Pons (tissue), 1 donor: ENCODE measurements around the gene GORAB.

Source experiments
- DNase-seq: peaks from one replicate; pipeline ENCODE4 v3.0.0-alpha.2; 2016; ENCODE audit warnings: low spot score

GORAB gene, protein sequence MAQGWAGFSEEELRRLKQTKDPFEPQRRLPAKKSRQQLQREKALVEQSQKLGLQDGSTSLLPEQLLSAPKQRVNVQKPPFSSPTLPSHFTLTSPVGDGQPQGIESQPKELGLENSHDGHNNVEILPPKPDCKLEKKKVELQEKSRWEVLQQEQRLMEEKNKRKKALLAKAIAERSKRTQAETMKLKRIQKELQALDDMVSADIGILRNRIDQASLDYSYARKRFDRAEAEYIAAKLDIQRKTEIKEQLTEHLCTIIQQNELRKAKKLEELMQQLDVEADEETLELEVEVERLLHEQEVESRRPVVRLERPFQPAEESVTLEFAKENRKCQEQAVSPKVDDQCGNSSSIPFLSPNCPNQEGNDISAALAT

DNA sequence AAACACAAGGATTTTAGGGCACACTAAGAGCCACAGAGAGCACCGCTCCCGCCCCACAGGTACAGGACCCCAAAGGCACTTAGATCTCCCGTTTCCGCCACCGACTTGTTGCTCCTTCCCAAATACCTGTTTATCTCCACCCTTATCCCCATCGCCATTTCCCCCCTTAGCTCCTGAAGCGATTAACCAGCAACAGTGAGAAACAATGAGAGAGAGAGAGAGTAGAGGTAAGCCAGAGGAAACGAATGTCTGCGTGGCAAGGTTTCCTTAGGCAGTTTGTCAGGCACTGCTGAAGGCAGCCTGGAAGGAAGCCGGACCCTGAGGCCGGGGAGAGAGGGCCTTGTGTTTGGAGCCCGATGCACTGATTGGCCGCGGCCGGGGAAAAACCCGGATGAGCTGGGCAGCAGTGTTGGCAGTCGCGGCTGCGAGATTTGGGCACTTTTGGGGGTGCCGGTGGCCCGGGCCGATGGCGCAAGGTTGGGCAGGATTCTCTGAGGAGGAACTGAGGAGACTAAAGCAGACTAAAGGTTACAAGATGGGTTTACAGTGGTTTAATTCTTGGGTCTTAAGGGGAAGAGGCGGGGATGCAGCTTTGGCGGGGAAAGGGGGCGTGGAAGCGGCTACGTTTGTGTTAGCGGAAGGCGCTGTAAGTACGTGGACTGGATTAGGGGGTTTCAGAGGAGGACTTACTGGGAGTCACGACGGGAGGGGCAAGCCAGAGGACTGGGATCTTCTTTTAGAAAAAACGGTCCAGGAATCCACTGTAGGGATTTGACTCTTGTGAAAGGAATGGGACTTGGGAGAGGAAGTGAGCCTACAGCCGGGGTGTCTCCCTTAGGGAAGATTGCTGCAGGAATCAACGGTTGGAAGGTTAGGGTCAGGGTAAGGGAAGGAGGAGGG, at the start of gene GORAB:
GORAB (plus strand) TSS at position 409 of the 900 bp plus-strand sequence; CDS start at position 467, 58 bp downstream.
- peak; percentile 90 for DNase-seq

DNA sequence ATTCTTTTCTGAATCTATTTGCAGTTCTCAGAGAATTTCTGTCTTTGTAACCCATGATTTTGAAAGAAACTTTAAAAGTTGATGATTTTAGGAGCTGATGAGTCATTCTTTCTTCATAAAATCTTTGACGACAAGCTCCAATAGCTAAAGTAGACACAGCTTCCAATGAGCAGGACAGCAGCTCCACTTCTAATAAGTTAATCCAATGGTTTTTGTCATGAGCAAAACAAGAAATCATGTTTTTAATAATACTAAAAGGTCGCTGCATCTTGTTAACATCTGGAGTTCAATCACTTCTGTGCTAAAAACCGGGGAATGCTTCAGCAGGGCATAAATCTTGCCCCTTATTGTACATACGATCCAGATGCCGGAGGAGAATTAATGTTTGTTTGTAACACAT, 48.9 kb upstream of the GORAB start:
- no peak for DNase-seq

DNA sequence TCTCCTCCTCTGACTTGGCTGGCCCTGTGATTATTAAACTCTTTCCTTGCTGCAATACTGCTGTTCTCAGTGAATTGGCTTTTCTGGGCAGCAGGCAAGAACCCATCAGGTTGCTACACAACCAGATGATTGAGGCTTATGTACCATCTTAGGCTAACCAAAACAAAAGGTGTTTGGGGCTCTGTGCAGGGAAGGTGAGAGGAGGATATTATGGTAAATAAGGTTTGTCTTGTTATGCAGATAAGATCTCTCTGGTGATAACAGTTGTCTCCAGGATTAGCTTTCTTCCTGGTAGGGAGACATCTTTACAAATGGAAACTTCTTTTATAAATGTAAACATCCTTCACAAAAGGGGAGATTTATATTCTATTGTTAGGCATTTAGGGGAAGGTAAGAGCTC, 44.5 kb upstream of the GORAB start:
- no peak for DNase-seq

DNA sequence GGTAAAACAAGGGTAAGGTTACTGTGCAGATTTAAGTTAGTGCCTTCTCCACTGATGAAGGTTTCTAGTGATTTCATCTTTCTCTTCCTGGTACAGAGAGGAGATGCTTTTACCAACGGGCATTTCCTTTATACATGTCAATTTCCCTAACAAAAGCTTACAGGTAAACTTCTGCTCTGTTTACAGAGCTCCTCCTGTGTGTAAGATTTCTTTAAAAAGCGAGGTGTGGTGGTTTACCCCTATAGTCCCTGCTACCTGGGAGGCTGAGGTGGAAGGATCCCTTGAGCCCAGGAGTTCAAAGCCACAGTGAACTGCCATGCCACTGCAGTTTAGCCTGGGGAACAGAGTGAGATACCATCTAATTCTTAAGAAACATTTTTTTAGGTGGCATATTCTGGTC, 40.7 kb upstream of the GORAB start:
- no peak for DNase-seq

DNA sequence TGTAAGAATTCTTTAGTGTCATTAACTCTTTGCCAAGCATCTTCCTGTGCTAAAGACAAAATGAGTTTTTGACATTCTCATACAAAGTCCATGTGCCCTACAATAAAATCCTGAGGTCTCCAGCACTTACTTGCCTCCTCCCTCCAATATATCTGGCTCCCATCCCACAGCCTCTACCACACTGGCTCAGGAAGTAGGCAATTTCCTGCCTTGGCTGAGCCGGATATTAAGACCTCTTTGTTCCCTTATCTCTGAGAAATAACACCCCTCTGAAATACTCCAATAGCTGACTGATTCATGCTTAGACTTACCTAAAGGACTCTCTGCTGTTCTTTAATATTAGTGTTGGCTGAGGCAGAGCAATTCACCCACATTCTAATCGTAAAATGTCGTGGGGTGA, 37.6 kb upstream of the GORAB start:
- DNase-seq: peak; percentile 17

DNA sequence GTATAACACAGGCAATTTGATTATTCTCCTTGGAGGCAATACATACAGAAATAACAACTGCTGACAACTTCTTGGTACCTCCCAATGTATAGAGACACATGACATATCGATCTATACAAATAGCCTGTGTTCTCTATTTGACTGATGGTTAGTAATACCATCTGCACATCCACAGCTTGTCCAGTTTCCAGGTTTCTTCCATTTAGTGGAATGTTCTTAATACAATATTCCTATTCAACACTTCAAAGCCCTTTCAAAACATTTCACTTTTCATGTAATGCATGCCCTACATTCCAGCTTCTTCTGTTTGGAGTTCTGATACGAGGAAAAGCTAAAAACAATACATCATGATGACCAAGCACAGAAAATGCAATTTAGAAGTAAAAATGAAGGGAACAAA, 37.0 kb upstream of the GORAB start:
- DNase-seq: no peak

DNA sequence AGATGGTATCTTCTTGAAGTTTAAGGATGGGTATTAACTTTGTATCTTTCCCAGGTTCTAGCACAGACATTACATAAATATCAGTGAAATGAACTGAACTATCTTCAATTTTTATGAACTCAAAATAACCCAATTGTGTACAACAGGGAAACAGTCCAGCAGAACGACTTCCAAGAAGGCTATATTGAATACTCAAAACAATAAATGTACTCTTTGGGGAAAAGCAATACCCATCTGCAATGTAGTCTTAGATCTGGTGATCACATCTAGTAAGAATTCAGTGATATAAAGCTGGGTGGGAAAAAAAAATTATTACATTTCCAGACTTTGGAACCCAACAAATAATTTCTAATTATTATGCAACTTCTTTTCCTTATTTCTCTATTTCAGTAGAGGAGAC, 33.1 kb upstream of the GORAB start:
- no peak for DNase-seq

DNA sequence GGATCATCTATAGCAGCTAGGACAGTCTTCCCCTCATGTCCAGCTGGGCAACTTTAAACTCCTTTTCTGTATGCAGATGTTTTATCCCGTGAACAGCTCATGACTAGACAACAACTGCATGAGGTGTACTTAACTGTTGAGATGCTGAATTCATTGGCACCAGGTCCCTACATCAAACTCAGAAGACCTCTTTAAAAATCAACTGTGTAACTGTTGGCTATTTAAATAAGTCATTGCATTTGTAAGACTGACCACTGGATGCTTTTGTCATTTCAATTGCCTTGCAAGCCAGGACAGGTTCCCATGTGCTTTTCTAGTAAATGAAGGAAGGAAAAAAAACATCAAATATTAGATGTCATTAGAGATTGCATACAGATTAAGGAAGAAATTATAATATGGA, 28.3 kb upstream of the GORAB start:
- no peak for DNase-seq

DNA sequence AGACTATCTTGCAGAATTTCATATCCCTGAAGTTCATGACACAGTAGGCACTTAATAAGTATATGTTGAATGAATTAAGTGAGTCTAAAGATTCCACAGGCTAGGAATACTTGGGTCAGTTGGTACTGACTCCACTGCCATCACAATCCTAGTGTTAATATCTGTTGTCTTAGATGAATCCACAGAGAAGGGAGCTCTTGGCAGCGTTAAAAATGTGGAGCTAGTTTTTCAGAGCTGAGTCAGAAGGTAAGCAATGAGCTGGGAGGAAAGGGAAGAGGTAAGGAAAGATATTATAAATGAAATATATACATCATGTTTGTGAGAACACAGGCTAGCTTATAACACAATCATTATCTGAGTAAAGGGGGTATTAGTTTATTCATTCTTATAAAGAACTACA, 21.8 kb upstream of the GORAB start:
- DNase-seq: no peak

DNA sequence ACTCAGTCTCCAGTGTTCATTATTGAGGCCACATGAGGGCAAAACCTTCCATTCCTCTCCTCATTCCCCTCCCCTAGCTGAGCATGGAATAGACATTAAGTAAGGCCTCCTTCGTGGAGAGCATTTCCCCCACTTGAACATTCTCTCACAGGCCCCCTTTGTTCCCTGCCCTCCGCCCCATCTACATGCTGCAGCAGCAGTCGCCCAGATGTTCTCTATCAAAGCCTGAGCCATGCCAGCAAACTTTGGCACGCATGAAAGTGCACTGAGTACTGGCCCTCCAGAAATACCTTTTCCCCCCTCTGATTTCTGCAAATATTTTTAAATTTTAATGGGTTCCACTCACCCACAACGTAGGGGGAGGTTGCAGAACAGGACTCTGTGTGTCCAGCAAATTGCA, 20.9 kb upstream of the GORAB start:
- no peak for DNase-seq

DNA sequence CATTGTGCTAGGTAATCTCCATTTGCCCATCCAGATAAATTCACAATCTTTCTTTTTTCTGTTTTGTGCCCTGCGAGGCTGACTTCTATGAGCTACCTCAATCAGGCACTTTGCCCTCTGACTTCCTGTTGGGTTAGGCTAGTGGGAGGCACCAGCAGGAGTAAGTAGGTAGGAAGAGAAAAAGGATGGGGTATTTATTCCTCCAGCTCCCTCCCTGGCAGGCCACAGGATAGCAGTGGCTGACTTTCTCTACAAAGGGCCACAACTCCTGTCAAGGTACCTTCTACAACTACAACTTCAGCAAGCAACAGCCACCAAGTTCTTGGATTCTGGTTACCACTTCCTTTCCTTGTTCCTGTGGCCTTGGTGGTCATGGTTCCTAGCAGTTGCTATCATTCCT, 18.8 kb upstream of the GORAB start:
- DNase-seq: no peak

DNA sequence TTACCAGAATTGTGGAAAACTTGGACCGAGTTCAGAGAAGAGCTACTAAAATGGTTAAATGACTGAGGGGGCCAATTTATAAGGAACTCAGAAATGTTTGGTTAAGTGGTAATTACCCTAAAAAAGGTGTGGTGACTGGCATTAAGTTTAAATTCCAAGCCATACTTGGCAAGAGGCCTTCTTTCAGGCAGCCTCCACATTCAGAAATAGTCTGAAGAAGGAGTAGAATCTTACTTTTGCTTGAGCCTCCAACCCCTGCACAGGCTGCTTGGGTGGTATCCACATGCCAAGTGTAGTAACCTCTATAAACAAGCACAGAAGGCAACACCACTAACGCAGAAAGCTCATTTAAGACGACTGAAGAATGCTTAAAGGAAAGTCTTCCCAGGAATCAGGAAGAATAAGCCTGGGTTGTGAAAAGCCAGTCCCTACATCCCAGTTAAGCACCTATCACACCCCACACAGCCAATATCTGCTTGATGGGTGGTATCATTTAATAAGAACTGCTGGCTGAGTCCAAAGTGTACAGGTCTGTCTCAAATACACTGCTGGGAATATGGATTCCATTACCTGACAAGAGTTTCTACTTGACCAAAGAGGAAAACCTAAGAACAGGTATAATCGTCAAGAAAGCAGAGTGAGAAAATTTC, 13.7 kb upstream of the GORAB start:
- no peak for DNase-seq

DNA sequence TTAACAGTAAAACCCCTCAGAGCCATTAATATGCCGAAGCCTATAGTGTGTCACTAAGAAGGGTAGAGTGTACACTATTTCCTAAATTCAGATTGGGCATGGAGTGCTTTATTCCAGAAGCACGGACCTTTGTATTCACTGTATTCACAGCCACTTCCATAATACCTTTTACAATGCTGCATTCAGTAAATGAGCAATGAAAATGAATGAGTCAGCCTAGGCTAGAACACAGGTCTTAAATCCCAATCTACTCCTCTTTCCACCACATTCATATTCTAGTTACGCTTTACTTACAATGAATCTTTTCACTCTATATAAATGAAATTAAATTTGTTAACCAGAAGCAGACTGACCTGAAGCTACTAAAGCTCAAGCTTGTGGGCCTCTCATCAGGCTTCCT, 13.0 kb upstream of the GORAB start:
- no peak for DNase-seq

DNA sequence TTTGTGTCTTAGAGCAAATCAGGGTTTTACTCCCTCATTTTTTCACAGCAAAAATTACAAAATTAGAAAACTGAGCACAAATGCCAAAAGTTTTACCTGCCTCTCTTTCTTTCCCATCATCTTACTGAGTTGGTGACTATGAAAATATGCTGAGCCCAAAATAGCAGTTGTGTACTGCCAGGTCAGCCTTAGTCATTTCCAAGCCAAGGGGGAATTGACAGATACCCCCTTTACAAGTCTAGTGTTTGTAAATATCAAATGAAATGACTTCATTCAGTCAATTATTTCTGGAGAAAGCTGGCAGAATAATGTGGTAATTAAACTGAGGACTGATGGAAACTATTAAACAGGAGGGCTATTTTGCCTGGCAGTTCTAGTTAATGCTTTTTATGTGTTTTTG, 11.4 kb upstream of the GORAB start:
- no peak for DNase-seq

DNA sequence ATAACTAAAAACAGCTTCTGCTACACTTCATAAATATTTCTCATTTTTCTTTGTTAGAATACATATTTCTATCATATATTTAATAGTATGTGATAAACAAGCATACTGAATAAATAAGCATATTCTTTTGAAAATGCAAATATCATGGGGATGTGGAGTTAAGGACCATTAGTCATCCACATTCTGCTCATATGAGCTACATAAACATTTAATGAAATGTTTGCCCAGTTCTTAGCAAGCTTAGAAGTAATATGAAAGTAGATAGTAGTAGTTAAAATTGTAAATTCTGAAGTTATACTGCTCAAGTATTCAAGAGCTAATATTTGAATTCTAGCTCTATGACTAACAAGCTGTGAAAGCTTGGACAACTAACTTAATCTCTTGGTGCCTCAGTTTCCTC, 10.1 kb upstream of the GORAB start:
- DNase-seq: no peak

DNA sequence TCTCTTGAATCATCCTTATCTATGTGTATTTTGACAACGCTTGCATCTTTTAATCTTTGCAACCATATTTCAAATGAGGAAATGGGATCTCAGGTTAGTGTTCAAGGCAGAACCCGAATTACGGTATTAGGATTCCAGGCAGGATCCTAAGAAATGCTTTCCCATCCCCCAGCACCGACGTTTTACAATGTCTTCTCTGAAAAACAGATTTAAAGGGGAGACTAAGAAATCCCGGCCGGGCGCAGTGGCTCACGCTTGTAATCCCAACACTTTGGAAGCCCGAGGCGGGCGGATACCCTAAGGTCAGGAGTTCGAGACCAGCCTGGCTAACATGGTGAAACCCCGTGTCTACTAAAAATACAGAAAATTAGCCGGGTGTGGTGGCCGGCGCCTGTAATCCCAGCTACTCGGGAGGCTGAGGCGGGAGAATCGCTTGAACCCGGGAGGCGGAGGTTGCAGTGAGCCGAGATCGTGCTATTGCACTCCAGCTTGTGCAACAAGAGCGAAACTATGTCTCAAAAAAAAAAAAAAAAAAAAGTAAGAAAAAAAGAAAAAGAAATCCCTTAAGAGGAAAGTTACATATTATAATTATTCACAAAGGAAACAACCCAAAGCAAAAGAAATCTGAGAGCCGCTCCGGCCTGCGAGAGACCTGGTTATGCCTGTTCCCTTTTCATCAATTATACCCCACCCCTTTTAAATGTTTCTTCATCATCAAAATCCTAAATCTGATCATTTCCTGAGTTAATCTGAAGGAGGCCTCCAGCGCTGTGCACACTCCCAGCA, 801 bp upstream of the GORAB start:
- DNase-seq: no peak

DNA sequence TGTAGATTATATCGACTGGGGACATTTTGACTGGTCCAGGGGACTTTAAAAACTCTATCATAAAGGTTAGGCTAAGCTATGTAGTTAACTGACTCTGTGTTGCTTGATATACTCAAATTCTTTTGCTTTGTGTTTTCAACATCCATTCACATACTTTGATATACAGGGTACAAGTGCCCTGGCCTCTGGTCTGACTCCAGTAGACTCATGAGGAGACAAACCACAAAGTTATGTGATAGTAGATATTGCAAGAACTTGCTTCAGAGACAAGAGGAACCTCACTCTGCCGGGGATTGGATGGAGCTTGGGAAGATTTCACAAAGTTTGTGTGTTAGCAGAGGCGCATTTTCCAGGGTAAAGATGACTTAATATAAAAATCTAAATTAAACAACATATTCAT, 1.3 kb downstream of the GORAB start:
- no peak for DNase-seq

DNA sequence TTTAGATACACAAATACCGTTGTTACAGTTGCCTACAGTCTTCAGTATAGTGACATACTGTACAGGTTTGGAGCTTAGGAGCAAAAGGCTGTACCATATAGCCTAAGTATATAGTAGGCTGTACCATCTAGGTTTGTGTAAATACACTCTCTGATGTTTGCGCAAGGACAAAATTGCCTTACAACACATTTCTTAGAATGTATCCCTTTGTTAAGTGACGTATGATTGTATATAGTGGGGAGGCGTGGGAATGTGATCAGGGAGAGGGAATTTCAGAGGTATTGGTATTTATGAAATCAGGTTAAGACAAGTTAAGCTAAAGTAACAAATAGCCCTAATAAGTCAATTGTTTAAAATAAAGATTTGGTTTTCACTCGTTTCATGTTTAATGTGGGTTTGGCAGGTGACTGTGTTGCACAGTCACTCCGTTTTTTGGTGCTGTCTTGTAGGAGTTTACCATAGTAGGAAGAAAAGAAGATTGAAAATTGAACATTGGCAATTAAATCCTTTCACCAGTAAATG, 2.7 kb downstream of the GORAB start:
- DNase-seq: no peak

DNA sequence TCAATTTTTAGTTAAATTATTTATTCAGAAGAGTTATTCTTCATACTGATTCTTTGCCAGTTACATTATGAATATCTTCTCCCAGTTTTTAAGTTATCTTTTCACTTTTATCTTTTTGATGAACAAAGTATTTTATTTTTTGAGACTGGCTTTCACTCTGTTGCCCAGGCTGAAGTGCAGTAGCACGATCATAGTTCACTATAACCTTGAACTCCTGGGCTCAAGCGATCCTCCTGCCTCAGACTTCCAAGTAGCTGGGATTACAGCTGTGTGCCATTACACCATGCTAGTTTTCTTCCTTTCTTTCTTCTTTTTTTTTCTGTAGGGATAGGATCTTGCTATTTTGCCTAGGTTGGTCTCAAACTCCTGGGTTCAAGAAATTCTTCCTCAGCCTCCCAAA, 3.5 kb downstream of the GORAB start:
- DNase-seq: no peak

DNA sequence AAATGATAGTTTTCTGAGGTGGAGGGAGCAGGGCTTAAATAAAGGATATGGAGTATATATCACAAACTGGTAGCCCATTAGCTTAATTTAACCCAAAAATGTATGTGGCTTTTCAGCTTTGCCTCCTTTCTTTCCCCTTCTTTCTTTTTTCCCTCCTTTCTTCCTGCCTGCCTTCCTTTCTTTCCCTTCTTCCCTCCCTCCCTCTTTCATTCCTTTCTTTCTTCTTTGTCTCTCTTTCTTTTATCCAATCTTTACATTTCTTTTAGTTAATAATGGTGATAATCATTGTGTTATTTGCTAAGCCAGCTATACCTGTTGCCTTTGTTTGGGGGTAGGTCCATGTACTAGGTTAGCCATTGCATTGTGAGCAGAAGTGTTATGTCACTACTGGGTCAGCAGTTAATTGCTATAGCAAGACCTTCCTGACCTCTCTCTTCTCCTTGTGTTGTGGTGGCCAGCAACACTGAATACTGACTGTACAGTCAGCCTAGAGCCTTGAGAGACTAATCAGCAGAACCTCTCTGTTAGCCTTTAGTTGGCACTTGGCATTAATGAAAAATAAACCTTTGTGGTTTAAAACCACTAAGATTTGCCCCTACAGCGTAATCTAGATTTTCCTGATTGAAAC, 5.1 kb downstream of the GORAB start:
- DNase-seq: no peak

DNA sequence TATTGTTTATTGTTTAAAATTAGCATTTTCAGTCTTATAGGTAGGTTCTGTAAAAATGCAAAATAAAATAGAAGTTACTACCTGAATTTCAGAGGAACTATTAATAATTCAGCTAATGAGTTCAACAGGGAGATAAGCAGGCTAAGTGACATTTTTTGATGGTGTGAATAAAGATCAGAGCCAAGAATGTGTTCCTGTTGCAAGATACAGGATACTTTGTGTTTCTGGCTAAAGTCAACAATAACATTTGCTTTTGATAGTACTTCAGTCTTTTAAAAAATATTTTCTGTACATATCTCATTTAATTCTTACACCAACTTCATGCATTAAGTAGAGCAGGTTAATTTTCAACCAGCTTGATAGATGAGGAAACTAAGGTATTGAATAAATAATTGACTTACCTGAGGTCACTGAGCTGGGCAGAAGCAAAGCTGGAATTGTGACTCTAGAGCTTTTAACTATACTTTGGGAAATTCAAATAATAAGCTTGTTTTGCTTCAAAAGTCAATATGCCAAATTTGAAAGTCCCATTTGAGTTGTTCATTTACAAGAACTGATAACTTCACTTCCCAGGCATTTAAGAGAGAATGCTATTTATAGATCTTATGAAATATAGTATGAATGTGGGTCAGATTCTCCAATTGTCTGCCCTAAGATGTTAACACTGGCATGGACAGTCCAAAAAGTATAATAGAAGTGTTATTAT, 6.0 kb downstream of the GORAB start:
- DNase-seq: no peak
